Measurements from ENCODE around the gene ZRANB3.

DNA sequence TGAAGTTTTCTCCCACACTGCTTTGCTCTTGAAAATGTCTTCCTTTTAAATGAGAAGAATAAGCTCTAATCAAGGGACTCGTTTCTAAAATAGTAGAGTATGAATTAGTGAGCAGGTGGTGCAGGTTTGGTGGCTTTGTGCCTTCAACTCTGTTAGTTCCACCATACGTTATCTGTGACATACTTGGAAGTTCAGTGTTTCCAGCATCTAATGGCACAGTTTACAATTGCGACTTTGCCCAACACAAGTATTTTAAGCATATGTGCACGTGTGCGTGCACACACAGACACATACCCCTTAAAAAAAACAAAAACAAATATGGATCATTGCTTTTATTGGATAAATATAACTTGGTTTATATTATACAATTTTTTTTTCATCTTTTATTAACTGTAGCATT lies 367.1 kb downstream of the ZRANB3 start:
- TF ChIP-seq, protein P1, sequence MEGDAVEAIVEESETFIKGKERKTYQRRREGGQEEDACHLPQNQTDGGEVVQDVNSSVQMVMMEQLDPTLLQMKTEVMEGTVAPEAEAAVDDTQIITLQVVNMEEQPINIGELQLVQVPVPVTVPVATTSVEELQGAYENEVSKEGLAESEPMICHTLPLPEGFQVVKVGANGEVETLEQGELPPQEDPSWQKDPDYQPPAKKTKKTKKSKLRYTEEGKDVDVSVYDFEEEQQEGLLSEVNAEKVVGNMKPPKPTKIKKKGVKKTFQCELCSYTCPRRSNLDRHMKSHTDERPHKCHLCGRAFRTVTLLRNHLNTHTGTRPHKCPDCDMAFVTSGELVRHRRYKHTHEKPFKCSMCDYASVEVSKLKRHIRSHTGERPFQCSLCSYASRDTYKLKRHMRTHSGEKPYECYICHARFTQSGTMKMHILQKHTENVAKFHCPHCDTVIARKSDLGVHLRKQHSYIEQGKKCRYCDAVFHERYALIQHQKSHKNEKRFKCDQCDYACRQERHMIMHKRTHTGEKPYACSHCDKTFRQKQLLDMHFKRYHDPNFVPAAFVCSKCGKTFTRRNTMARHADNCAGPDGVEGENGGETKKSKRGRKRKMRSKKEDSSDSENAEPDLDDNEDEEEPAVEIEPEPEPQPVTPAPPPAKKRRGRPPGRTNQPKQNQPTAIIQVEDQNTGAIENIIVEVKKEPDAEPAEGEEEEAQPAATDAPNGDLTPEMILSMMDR (IDR thresholded peaks at IDR 0.05), result no peak
- TF ChIP-seq EP300 (IDR thresholded peaks at IDR 0.05) (no peak), POLR2A (IDR thresholded peaks at IDR 0.05) (no peak)

All from ovary (tissue), 3 donors.